NB4 (cell line): ENCODE measurements around the gene DCTN2.

ENCODE experiments used
- POLR2A ChIP-seq: IDR thresholded peaks from 2 replicates; pipeline ENCODE4 v1.6.1; 2011; ENCODE audit warnings: mild to moderate bottlenecking; ENCODE audit not compliant: insufficient read length; ENCODE audit errors: extremely low read depth
- TF ChIP-seq, protein P1 (sequence below): IDR thresholded peaks from one replicate; pipeline ENCODE4 v1.5.1; 2012; ENCODE audit warnings: low read depth, low read length
- TF ChIP-seq, protein P2 (sequence below): IDR thresholded peaks from 2 replicates; pipeline ENCODE4 v1.6.1; 2011; ENCODE audit warnings: low read depth, low read length

DNA sequence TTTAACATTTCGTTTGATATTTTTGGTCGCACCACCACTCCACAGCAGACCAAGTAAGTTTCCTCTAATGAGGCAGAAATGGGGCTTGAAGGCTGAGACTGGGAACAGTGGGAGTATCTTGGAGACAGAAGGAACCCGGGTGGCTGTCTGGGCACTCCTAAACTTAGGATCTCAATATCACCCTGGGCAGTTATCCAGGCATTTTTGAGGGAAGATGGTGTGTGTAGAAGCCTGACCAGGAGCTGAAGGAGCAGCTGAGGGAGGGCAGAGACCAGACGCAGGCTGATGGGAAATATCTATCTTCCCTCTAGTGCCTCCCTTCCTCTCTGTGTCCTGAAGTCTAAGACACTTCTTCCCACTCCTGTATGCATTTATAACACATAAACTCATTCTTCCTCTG, 48.4 kb downstream of the DCTN2 start:
- no peak for TF ChIP-seq POLR2A
- TF ChIP-seq, protein P1, sequence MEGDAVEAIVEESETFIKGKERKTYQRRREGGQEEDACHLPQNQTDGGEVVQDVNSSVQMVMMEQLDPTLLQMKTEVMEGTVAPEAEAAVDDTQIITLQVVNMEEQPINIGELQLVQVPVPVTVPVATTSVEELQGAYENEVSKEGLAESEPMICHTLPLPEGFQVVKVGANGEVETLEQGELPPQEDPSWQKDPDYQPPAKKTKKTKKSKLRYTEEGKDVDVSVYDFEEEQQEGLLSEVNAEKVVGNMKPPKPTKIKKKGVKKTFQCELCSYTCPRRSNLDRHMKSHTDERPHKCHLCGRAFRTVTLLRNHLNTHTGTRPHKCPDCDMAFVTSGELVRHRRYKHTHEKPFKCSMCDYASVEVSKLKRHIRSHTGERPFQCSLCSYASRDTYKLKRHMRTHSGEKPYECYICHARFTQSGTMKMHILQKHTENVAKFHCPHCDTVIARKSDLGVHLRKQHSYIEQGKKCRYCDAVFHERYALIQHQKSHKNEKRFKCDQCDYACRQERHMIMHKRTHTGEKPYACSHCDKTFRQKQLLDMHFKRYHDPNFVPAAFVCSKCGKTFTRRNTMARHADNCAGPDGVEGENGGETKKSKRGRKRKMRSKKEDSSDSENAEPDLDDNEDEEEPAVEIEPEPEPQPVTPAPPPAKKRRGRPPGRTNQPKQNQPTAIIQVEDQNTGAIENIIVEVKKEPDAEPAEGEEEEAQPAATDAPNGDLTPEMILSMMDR, result no peak
- TF ChIP-seq, protein P2, sequence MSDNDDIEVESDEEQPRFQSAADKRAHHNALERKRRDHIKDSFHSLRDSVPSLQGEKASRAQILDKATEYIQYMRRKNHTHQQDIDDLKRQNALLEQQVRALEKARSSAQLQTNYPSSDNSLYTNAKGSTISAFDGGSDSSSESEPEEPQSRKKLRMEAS, result no peak
